Measurements from ENCODE around the gene BNIP3.

Gene BNIP3

GRCh38 chr10:132016514-132016913 lies 34.8 kb upstream of the BNIP3 start:
- Histone ChIP-seq H3K27me3 (ENCODE audit: control insufficient read depth, insufficient read depth, low read length) (peaks cover 2% of the 10 kb centered on the region), H3K9me3 (ENCODE audit: control insufficient read depth, low read length) (no peaks in the 10 kb centered on the region), H3K4me3 (ENCODE audit: low read length) (no peak overlapping the region), H3K9ac (ENCODE audit: low read length) (no peak overlapping the region), H3K4me1 (ENCODE audit: control insufficient read depth, insufficient read depth, low read length) (no peaks in the 10 kb centered on the region), H3K36me3 (ENCODE audit: control insufficient read depth, insufficient read depth, low read length) (no peaks in the 10 kb centered on the region)

GRCh38 chr10:132011445-132011844 lies 29.7 kb upstream of the BNIP3 start:
- Histone ChIP-seq H3K4me3 (ENCODE audit: low read length) (no peak overlapping the region), H3K9ac (ENCODE audit: low read length) (no peak overlapping the region), H3K36me3 (ENCODE audit: control insufficient read depth, insufficient read depth, low read length) (no peaks in the 10 kb centered on the region), H3K4me1 (ENCODE audit: control insufficient read depth, insufficient read depth, low read length) (no peaks in the 10 kb centered on the region), H3K9me3 (ENCODE audit: control insufficient read depth, low read length) (no peaks in the 10 kb centered on the region), H3K27me3 (ENCODE audit: control insufficient read depth, insufficient read depth, low read length) (no peaks in the 10 kb centered on the region)

GRCh38 chr10:132011024-132011423 lies 29.3 kb upstream of the BNIP3 start:
- Histone ChIP-seq H3K4me3 (ENCODE audit: low read length) (no peak overlapping the region), H3K4me1 (ENCODE audit: control insufficient read depth, insufficient read depth, low read length) (no peaks in the 10 kb centered on the region), H3K9me3 (ENCODE audit: control insufficient read depth, low read length) (no peaks in the 10 kb centered on the region), H3K36me3 (ENCODE audit: control insufficient read depth, insufficient read depth, low read length) (no peaks in the 10 kb centered on the region), H3K27me3 (ENCODE audit: control insufficient read depth, insufficient read depth, low read length) (no peaks in the 10 kb centered on the region), H3K9ac (ENCODE audit: low read length) (no peak overlapping the region)

DNA sequence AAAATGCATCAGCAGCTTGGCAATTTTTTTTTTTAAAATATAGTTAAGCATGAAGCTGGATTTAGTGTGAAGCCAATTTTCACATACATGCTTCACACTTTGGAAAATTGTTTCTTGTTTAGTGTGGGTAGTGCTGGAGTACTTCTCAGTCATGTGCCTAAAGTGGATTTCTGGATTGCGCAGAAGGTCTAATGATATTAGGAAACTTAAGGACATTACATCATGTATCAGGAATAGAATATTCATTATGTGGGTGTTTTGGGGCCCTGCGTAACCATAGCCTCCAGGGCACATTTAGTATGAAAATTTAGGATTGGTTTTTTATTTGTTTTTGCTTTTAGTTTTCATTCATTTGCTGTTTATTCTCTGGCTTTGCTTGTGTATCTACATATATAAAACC lies 28.8 kb upstream of the BNIP3 start:
- Histone ChIP-seq H3K4me1 (ENCODE audit: control insufficient read depth, insufficient read depth, low read length) (no peaks in the 10 kb centered on the region), H3K4me3 (ENCODE audit: low read length) (no peak overlapping the region), H3K36me3 (ENCODE audit: control insufficient read depth, insufficient read depth, low read length) (no peaks in the 10 kb centered on the region), H3K9me3 (ENCODE audit: control insufficient read depth, low read length) (no peaks in the 10 kb centered on the region), H3K9ac (ENCODE audit: low read length) (no peak overlapping the region), H3K27me3 (ENCODE audit: control insufficient read depth, insufficient read depth, low read length) (no peaks in the 10 kb centered on the region)

DNA sequence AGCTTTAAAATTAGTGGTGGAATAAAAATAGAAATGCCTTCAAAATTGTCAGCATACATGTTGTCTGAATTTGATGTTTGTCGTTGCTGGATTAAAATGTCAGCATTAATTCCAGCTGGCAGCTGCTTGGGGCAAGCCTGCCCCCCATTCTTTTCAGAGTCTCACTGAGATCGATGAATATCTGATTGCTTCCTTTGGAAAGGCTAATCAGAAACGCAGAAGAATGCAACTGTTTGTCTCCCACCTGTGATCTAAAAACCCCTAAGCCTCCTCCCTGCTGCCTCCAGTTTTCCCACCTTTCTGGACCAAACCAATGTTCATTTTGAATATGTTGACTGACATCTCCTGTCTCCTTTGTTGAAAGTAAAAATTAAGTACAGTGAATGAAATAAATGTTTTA lies 27.9 kb upstream of the BNIP3 start:
- H3K4me1 ChIP-seq (ENCODE audit: control insufficient read depth, insufficient read depth, low read length), result no peaks in the 10 kb centered on the region
- H3K4me3 ChIP-seq (ENCODE audit: low read length), result no peak overlapping the region
- no peak overlapping the region for H3K9ac ChIP-seq (ENCODE audit: low read length)
- no peaks in the 10 kb centered on the region for H3K36me3 ChIP-seq (ENCODE audit: control insufficient read depth, insufficient read depth, low read length)
- H3K9me3 ChIP-seq (ENCODE audit: control insufficient read depth, low read length), result no peaks in the 10 kb centered on the region
- peaks cover 3% of the 10 kb centered on the region for H3K27me3 ChIP-seq (ENCODE audit: control insufficient read depth, insufficient read depth, low read length)

DNA sequence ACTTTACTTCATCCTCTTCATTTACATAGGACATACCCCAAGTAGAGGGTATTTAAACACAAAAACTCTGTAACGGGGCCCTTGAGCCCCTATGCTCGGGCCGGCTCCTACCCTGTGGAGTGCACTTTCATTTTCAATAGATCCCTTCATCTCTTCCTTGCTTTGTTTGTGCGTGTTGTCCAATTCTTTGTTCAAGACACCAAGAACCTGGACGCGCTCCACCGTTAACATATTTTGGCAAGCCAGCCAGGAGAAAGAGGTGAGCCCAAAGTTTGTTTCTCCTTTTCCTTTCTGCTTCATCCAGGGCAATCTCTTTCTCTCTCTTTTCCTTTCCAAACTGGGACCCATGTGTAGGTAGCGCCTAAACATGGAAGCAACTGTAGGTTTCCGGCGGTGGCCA lies 26.0 kb upstream of the BNIP3 start:
- Histone ChIP-seq H3K9me3 (ENCODE audit: control insufficient read depth, low read length) (no peaks in the 10 kb centered on the region), H3K9ac (ENCODE audit: low read length) (no peak overlapping the region), H3K27me3 (ENCODE audit: control insufficient read depth, insufficient read depth, low read length) (peaks cover 3% of the 10 kb centered on the region), H3K4me1 (ENCODE audit: control insufficient read depth, insufficient read depth, low read length) (no peaks in the 10 kb centered on the region), H3K4me3 (ENCODE audit: low read length) (no peak overlapping the region), H3K36me3 (ENCODE audit: control insufficient read depth, insufficient read depth, low read length) (no peaks in the 10 kb centered on the region)

- Histone ChIP-seq H3K4me3 (ENCODE audit: low read length) (no peak overlapping the region), H3K36me3 (ENCODE audit: control insufficient read depth, insufficient read depth, low read length) (no peaks in the 10 kb centered on the region), H3K9ac (ENCODE audit: low read length) (no peak overlapping the region), H3K4me1 (ENCODE audit: control insufficient read depth, insufficient read depth, low read length) (no peaks in the 10 kb centered on the region), H3K27me3 (ENCODE audit: control insufficient read depth, insufficient read depth, low read length) (peaks cover 3% of the 10 kb centered on the region), H3K9me3 (ENCODE audit: control insufficient read depth, low read length) (no peaks in the 10 kb centered on the region)
Observed at GRCh38 chr10:132006966-132007365, 25.2 kb upstream of the BNIP3 start.

GRCh38 chr10:132005147-132005546 lies 23.4 kb upstream of the BNIP3 start:
- H3K9me3 ChIP-seq (ENCODE audit: control insufficient read depth, low read length), result no peaks in the 10 kb centered on the region
- H3K4me1 ChIP-seq (ENCODE audit: control insufficient read depth, insufficient read depth, low read length), result no peaks in the 10 kb centered on the region
- H3K9ac ChIP-seq (ENCODE audit: low read length), result no peak overlapping the region
- no peak overlapping the region for H3K4me3 ChIP-seq (ENCODE audit: low read length)
- H3K27me3 ChIP-seq (ENCODE audit: control insufficient read depth, insufficient read depth, low read length), result peaks cover 3% of the 10 kb centered on the region
- no peaks in the 10 kb centered on the region for H3K36me3 ChIP-seq (ENCODE audit: control insufficient read depth, insufficient read depth, low read length)

DNA sequence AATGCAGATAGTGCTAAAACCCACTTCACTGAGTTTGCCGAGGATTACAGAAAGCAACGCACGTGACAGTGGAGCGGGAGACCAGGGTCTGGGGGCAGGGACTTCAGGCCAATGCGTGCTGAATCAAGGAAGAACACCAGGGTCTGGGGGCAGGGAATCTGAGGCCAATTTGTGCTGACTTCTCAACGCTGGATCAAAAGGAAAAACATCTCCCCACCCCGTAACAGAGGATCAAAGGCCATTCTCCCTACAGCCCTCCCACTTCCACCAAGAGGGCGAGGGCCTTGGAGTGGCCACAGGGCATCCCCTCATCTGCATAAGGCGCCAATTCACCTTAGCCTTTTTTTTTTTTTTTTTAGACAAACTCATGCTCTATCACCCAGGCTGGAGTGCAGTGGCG lies 22.3 kb upstream of the BNIP3 start:
- H3K9me3 ChIP-seq (ENCODE audit: control insufficient read depth, low read length), result no peaks in the 10 kb centered on the region
- H3K9ac ChIP-seq (ENCODE audit: low read length), result no peak overlapping the region
- H3K27me3 ChIP-seq (ENCODE audit: control insufficient read depth, insufficient read depth, low read length), result peaks cover 3% of the 10 kb centered on the region
- H3K4me1 ChIP-seq (ENCODE audit: control insufficient read depth, insufficient read depth, low read length), result no peaks in the 10 kb centered on the region
- no peaks in the 10 kb centered on the region for H3K36me3 ChIP-seq (ENCODE audit: control insufficient read depth, insufficient read depth, low read length)
- no peak overlapping the region for H3K4me3 ChIP-seq (ENCODE audit: low read length)

- Histone ChIP-seq H3K4me3 (ENCODE audit: low read length) (no peak overlapping the region), H3K36me3 (ENCODE audit: control insufficient read depth, insufficient read depth, low read length) (no peaks in the 10 kb centered on the region), H3K9ac (ENCODE audit: low read length) (no peak overlapping the region), H3K4me1 (ENCODE audit: control insufficient read depth, insufficient read depth, low read length) (no peaks in the 10 kb centered on the region), H3K27me3 (ENCODE audit: control insufficient read depth, insufficient read depth, low read length) (peaks cover 3% of the 10 kb centered on the region), H3K9me3 (ENCODE audit: control insufficient read depth, low read length) (no peaks in the 10 kb centered on the region)
Observed at GRCh38 chr10:132003282-132003924, 21.7 kb upstream of the BNIP3 start.

DNA sequence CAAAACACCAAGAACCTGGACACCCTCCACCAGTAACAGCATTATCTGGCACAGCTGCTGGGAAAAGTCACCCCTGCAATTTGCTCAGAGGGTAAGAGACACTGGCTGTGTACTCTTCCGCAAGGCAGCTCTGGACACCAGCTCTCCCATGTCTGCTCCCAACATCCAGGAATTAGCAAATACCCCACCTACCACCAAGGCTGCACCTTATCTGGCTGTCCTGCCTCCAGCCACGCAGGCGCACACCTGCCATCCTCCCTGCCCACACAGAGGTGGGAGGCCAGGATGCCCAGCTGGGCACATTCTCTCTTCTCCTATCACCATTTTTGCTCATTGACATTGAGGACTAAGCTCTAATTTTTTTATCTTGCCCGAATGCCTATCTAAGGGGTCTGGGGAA lies 20.3 kb upstream of the BNIP3 start:
- H3K4me3 ChIP-seq (ENCODE audit: low read length), result no peak overlapping the region
- peaks cover 3% of the 10 kb centered on the region for H3K27me3 ChIP-seq (ENCODE audit: control insufficient read depth, insufficient read depth, low read length)
- H3K9ac ChIP-seq (ENCODE audit: low read length), result no peak overlapping the region
- no peaks in the 10 kb centered on the region for H3K4me1 ChIP-seq (ENCODE audit: control insufficient read depth, insufficient read depth, low read length)
- no peaks in the 10 kb centered on the region for H3K36me3 ChIP-seq (ENCODE audit: control insufficient read depth, insufficient read depth, low read length)
- H3K9me3 ChIP-seq (ENCODE audit: control insufficient read depth, low read length), result no peaks in the 10 kb centered on the region

DNA sequence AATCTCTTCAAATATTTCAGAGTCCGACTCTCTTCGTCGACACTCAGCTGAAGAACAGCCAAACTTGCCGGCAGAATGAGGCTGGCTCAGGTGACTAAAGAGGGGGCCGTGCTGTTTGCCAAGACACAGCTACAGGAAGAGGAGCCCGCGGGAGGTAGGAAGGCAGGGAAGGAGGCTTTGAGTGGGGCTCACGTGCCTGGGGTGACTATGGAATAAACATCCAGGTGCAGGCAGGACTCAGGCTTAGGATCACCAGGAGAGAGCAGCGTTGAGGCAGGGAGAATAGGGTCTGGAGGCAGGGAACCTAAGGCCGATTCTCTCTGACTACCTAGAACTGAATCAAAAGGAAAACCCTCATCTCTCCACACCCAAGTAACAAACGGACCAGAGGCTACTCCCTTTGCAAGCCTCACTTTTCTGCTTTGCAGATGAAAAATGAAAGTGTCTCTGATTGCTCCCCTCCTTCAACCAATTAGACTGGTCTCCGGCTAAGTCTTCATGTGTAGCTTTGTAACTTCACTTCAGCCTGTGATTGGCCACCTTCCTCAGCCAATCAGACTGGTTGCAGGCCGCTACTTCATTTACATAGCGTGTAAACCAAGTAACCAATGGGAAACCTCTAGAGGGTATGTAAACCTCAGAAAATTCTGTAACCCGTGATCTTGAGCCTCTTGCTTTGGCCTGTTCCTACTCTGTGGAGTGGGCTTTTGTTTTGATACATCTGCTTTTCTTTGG lies 19.7 kb upstream of the BNIP3 start:
- Histone ChIP-seq H3K9ac (ENCODE audit: low read length) (no peak overlapping the region), H3K27me3 (ENCODE audit: control insufficient read depth, insufficient read depth, low read length) (peaks cover 3% of the 10 kb centered on the region), H3K9me3 (ENCODE audit: control insufficient read depth, low read length) (no peaks in the 10 kb centered on the region), H3K36me3 (ENCODE audit: control insufficient read depth, insufficient read depth, low read length) (no peaks in the 10 kb centered on the region), H3K4me3 (ENCODE audit: low read length) (no peak overlapping the region), H3K4me1 (ENCODE audit: control insufficient read depth, insufficient read depth, low read length) (no peaks in the 10 kb centered on the region)

All from mucosa of stomach (tissue), 1 donor.